Small intestine (tissue), 7 donors: ENCODE measurements around the gene NOVA2. TPM values are rescaled to one million over a fixed set of nuclear protein-coding genes. Genes with fewer than 3 reads are reported as not detected.

Experiments
- DNase-seq, 2 donors: peaks; one replicate each; pipeline versions ENCODE4 v3.0.0 to v3.0.0-alpha.2; 2013
- FAIRE-seq: peaks from 2 replicates; lab custom pipeline; 2012; peaks lifted over from hg19 to GRCh38; lab: Jason Lieb, UNC
- H3K27ac ChIP-seq, 3 donors: one replicate each; pipeline ENCODE4 v1.5.1; 2013; ENCODE audit warnings: low read length in 2 of 3, mild to moderate bottlenecking in 2 of 3, control low read depth in 1 of 3, inconsistent platforms in 1 of 3, low read depth in 1 of 3, moderate library complexity in 1 of 3
- H3K27me3 ChIP-seq, 3 donors: one replicate each; pipeline ENCODE4 v1.6.1; 2013; ENCODE audit warnings: low read length in 3 of 3, inconsistent platforms in 1 of 3; ENCODE audit not compliant: control insufficient read depth in 3 of 3, insufficient read depth in 3 of 3
- H3K36me3 ChIP-seq, 3 donors: one replicate each; pipeline ENCODE4 v1.6.1; 2013; ENCODE audit warnings: low read length in 3 of 3, inconsistent platforms in 1 of 3, low read depth in 1 of 3, mild to moderate bottlenecking in 1 of 3, moderate library complexity in 1 of 3; ENCODE audit not compliant: control insufficient read depth in 3 of 3, insufficient read depth in 2 of 3
- H3K4me1 ChIP-seq, 3 donors: one replicate each; pipeline ENCODE4 v1.6.1; 2013; ENCODE audit warnings: low read length in 2 of 3, inconsistent platforms in 1 of 3, low read depth in 1 of 3, mild to moderate bottlenecking in 1 of 3, moderate library complexity in 1 of 3; ENCODE audit not compliant: control insufficient read depth in 3 of 3, insufficient read depth in 2 of 3
- H3K4me3 ChIP-seq, 3 donors: one replicate each; pipeline ENCODE4 v1.5.1; 2013; ENCODE audit warnings: low read length in 3 of 3, control low read depth in 1 of 3, inconsistent platforms in 1 of 3, low read depth in 1 of 3, mild to moderate bottlenecking in 1 of 3, moderate library complexity in 1 of 3
- H3K9me3 ChIP-seq, 2 donors: one replicate each; pipeline ENCODE4 v1.6.1; 2013; ENCODE audit warnings: low read depth in 1 of 2, low read length in 1 of 2; ENCODE audit not compliant: control insufficient read depth in 2 of 2, insufficient read depth in 1 of 2
- whole genome bisulfite sequencing, 3 donors: extraction: QIAGEN DNeasy Blood & Tissue Kit; methylation state at CpG; one replicate each; pipeline ENCODE4 v1.1.7; 2013; 5-methylcytosine and 5-hydroxymethylcytosine counted together
- polyA plus RNA-seq, 4 donors: library from polyadenylated mRNA; stranded (reverse) in 3 of 4; unstranded in 1 of 4; fragments of 200-250 nt in 3 of 4; fragments of 120-200 nt in 1 of 4; gene quantifications; one replicate each; pipeline versions ENCODE4 v1.2.1 to v1.2.3, GENCODE V29; 2013
- donor health status: healthy with polysubstance abuse.
- donor health status: control.
- donor health status: control.
- donor health status: Bipolar disorder and iron deficiency.
- donor health status: healthy.

Gene NOVA2
- polyA plus RNA-seq, 4 donors: under 0.01 to 2.0 (median 0.56) TPM

DNA sequence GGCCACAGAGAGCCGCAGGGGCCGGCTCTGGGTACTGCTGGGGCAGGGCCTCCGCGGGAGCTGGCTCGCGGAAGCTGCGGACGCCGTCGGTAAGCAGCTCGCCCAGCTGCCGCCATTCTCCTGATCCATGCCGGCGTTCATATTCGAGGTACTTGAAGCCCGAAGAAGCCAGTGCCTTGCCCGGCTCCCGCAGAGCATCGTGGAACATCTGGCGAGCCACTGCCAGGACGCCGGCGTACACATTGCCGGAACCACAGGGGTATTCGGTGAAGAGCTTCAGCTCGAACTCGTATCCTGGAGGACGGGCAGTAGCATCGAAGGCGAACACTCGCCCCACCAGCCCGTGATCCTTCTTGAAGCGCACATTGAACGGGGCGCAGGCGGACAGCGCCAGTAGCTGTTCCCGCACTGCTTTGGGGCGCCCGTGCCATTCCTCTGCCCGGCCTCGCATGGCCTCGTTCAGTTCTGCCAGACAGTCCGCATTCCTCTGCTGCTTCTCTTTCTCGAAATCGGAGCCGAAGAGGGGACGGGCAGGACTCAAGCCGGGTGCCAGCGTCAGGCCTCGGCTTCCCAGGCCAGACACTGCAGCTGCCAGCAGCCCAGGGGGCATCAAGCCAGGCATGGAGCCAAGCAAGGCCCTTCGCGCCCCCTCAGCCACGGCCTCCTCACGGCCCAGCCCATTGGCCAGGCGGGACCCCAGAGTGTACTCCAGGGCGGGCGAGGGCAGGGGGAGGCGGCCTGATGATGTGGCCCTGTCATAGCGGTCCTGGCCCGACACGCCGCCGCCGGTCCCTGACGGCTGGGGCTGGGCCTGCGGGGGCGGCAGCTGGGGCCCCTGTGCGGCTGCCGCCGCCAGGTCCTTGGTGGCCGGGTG is 88.7 kb downstream of the NOVA2 start:
- no peak for DNase-seq
- H3K4me1 ChIP-seq: peaks cover 2 to 43% (median 6%) of the 10 kb centered on the region in 3 donors
- WGBS, 3 donors: 41 to 60% (median 49%) methylated on average over 58 to 72 of the region's 72 CpGs

GRCh38 chr19:45883881-45884681 is 89.6 kb downstream of the NOVA2 start:
- H3K36me3 ChIP-seq: peaks cover 0 to 17% (median 3%) of the 10 kb centered on the region in 3 donors
- DNase-seq (no peak), FAIRE-seq (no peak)
- no peak overlapping the region for H3K27ac ChIP-seq
- H3K9me3 ChIP-seq: no peaks in the 10 kb centered on the region
- H3K27me3 ChIP-seq: no peaks in the 10 kb centered on the region
- WGBS, 3 donors: 53 to 81% (median 61%) methylated on average over 49 to 57 of the region's 57 CpGs
- peaks cover 2 to 48% (median 6%) of the 10 kb centered on the region in 3 donors for H3K4me1 ChIP-seq
- H3K4me3 ChIP-seq: peak overlapping the region in 2 of 3 donors; percentile 32 to 71

More for the DNA sequence above, 88.7 kb downstream of the NOVA2 start:
- Histone ChIP-seq H3K27ac (peak overlapping the region; percentile 21 to 95 (median 86)), H3K36me3 (peaks cover 0 to 20% (median 3%) of the 10 kb centered on the region in 3 donors), H3K27me3 (no peaks in the 10 kb centered on the region), H3K4me3 (peak overlapping the region; percentile 67 to 79 (median 71)), H3K9me3 (no peaks in the 10 kb centered on the region)
- no peak for FAIRE-seq

Other genes starting within 250 kb of the NOVA2 start
- gene FBXO46, start 243.0 kb downstream of the NOVA2 start, polyA plus RNA-seq: 10 to 100 TPM in 1 of 4 donors, 1 to 10 TPM in 3; 5.4 to 16.6 (median 9.3) TPM
- not detected for gene MEIOSIN, start 240.4 kb downstream of the NOVA2 start, polyA plus RNA-seq
- gene SIX5, start 204.6 kb downstream of the NOVA2 start, polyA plus RNA-seq: 10 to 100 TPM in 1 of 4 donors, 1 to 10 TPM in 3; 1.6 to 12.4 (median 6.3) TPM
- 10 to 100 TPM; 12.7 to 42.2 (median 21.6) TPM for gene DMPK, start 191.4 kb downstream of the NOVA2 start, polyA plus RNA-seq
- gene DMWD, start 181.0 kb downstream of the NOVA2 start, polyA plus RNA-seq: 10 to 100 TPM in 2 of 4 donors, 1 to 10 TPM in 2; 4.6 to 20.9 (median 11.9) TPM
- under 1 TPM in 2 of 4 donors, not detected in 2; 0.01 to 0.07 TPM for gene RSPH6A, start 158.6 kb downstream of the NOVA2 start, polyA plus RNA-seq
- 100 to 1,000 TPM in 1 of 4 donors, 10 to 100 TPM in 3; 64.8 to 106 (median 72.4) TPM for gene SYMPK, start 110.7 kb downstream of the NOVA2 start, polyA plus RNA-seq
- gene FOXA3, start 109.5 kb downstream of the NOVA2 start, polyA plus RNA-seq: 10 to 100 TPM; 15.7 to 33.6 (median 23.1) TPM
- gene IRF2BP1, start 87.7 kb downstream of the NOVA2 start, polyA plus RNA-seq: 10 to 100 TPM; 14.5 to 22.5 (median 15.7) TPM
- 10 to 100 TPM in 1 of 4 donors, 1 to 10 TPM in 3; 4.8 to 10.7 (median 8.4) TPM for gene MYPOP, start 71.3 kb downstream of the NOVA2 start, polyA plus RNA-seq
- gene NANOS2, start 59.1 kb downstream of the NOVA2 start, polyA plus RNA-seq: not detected
- gene CCDC61, start 21.6 kb upstream of the NOVA2 start, polyA plus RNA-seq: 10 to 100 TPM in 2 of 4 donors, 1 to 10 TPM in 2; 7.8 to 13.3 (median 10.7) TPM
- under 1 TPM in 1 of 4 donors, not detected in 3; 0.41 TPM for gene PGLYRP1, start 49.2 kb upstream of the NOVA2 start, polyA plus RNA-seq
- gene IGFL4, start 67.1 kb upstream of the NOVA2 start, polyA plus RNA-seq: 1 to 10 TPM in 1 of 4 donors, under 1 TPM in 1, not detected in 2; 0.03 to 1.2 TPM
- gene IGFL3, start 150.8 kb upstream of the NOVA2 start, polyA plus RNA-seq: not detected
- gene IGFL2, start 174.4 kb upstream of the NOVA2 start, polyA plus RNA-seq: 1 to 10 TPM in 1 of 4 donors, under 1 TPM in 1, not detected in 2; 0.16 to 2.0 TPM